Measurements from ENCODE around the gene SRP14.
"Not testable (repeated sequence)": the region's sequence is repeated elsewhere in the genome, so short reads cannot be mapped to it uniquely, and the experiment has no call there.

SRP14 gene

DNA sequence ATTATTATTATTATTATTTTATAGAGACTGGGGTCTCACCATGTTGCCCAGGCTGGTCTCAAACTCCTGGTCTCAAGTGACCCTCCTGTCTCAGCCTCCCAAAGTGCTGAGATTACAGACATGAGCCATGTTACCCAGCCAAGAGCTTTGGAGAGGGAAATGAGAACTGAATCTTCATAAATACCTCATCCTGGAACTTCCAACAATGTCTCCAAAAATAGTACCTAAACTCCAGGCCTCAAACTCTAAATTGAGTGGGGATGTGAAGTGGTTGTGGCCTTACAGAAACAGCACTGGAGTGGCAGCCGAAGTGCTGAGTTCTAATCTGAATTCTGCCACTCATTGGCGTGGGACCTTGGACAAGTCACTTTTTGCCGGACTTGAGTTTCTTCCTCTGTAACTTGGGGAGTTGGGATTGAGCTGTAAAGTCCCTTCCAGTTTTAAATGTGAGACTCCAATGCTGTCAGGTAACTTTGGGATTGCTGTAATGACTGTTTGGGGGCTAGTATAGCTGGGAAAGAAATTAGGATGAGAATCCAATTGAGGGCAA is 10.0 kb upstream of the SRP14 start:
- DNase-seq = no peak

DNA sequence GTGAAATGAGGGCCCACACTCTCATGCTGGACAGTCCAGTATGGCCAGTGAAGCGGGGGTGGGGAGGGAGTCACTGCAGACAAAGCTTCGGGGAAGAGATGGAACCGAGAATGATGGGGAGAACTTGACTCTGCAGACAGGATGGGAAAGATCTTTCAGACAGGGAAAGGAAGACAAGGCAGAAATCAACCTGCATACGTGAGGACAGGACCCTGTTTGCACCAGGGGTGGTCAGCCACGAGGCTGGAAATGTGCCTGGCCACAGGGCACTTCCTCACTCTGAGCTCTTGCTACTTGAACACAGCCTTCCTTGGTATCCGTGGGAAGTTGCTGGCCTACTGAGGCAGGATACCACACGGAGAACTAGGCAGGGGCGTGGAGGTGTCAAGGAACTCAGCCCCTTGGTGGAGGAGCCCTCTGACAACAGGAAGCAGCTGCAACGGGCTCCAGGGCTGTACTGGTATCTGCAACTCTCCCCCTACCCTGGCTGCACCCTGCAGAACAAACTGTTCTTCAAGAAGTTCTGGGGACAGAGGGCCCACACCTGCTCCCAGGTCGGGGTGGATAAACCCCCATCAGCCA is 9.3 kb upstream of the SRP14 start:
- DNase-seq = no peak

DNA sequence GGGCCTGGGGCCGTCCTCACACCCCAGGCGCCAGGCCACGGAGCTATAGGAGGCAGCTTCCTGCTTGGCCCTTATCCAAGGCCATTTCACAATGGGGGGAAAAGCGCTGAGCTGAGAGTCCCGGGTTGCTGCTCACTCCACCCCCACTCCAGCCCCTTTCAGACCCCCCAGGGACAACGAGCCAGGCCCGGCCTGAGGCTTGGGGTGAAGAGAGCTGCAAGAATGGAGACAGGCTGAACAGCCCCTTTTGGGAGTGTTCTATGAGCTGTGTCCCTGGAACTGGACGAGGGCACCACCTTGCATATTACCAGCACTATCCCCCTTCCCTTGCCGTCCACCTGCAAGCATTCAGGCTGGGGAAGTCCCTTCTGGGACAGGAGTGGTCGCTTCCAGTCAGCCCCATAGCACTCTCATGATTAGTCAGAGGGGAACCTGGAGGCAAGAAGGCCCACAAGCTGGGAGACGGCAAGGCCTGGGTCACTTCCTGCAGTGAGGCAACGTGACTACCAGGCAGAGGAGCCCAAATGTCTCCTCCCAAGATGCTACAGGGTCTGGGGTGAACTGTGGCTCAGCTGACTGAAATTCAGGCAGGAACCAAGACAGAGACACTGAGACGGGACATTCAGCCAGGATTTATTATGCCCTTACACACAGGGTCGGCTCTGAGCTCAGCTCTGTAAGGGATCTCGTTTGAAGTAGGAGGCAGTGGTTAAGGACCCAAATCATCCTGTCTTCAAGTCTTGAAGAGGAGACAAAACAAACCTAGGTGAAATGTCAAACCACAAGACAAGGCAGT is 8.6 kb upstream of the SRP14 start:
- DNase-seq = peak; percentile 61

DNA sequence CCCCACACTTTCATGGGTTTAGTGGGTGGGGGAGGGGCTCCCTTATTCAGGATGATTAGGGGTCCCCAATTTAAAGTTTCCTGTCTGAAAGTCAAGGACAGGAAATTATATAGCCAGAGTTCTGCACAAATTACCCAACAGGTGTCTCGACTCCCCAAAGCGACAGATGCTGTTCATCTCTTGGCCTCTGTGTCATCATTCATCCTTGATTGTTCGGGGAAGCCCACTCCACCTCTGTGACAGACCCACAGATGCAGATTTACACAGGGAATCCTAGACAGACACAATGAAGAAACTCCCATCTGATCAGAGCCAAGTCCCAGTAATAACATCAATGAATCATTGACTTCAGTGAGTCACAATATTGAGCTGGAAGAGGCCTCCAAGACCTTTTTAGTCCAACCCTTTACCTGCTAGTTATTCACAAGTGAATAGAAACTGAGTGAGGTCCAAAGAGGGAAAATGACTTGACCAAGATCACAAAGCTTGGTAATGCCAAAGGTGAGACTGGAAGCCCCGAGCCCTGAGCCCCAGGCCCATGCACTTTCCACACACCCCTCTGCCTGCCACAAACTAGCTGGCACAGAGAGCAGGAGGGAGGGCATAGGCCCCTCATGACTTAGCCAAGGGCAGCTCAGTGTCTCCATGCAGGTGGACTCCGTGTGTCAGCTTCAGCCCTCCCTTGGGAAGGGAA is 7.9 kb upstream of the SRP14 start:
- no peak for DNase-seq

DNA sequence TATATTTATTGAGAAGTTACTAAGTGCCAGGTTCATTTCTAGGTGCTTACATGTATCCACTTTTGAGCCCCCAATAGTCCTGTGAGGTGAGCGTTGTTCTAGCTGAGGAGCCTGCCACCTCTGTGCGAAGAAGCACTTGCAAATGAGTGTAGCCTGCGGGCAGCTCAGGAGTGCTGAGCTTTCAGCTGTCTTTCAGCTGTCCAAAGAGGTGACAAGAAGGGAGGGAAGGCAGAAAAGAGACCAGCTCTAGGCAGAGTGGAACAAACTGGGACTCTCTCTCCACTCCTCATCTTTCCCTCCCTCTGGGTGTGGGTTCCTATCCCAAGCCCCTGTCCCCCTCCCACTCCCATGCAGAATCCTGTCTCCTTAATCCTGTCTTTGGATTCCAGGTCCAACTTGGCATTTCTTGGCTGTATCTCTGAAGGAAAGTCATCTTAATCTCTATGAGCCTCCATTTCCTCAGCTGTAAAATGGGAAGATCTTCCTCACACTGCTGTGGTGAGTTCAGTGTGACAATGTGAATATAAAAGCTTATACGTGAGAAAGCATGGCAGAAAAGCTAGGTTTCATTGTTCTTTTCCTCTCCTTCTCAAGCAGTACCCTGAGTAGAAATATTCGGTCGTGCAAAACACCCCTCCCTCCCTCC is 6.7 kb upstream of the SRP14 start:
- no peak for DNase-seq

DNA sequence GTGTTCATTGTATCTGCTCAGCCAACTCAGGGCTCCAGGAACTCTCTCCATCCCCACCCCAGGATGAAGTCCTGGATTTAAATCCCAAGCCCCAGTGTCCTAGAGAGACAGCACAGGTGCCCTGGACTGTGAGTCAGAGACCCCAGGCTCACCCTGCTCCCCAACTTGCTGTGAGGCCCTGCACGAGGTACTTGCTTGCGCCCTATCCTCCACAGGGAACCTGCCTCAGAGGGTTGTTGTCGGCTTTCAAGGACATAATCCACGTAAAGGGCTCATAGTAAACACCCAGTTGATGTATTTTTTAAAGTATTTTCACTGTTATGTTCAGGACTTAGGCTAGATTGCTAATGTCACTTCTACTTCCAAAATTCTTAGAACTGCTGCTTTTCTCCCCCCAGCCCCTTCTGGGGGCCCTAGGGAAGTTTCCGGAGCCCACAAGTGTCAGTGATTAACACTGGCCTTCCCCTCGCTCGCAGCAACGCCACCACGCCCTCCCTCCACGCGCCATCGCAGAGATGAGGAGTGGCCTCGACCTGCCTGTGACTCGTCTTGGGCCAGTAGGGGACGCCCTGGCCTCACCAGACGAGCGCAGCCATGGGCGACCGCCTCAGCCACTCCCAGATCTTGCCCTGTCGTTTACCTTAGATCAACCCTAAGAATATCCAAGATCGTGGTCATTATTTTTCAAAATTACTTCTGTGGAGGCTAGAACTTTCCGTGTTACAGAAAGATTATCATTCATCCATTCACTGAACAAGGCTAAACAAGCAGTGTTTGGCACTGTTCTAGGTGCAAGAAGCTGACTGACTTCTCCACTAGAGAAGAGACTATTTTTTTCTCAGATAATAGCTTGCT is 6.0 kb upstream of the SRP14 start:
- DNase-seq = peak; percentile 82

DNA sequence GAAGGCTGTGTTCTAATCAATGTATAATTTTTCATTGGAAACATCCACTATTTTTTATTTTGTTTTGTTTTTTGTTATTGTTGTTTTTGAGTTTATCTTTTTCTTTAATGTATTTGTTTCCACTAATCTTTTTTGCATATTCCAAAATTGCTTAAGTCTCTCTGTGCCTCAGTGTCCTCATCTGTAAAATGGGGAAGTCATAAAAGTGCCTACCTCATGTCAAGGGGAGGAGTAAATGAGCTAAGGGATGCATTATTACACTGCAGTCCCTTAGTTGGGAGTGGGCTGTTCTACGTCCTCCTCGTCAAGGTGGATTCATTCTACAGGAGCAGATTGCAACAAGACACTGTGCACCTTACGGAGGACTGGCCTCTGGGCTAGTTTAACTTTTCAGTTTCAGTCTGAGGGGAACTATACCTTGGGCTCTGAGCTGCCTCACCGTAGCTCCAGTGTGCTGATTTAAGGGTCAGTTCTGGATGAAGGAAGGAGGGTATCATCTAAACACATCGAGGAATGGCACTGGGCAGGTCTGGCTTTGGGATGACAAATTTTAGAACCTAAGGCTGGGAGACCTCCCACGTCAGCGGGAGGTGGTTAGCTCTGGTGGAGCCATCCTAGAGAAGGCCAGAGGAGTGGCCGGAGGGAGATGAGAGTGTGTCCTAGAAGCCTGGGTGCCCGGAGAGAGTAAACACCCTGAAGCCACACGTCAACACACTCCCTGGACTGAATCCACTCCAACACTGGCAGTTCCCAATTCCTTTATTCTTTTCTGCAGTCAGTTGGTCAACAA is 5.1 kb upstream of the SRP14 start:
- no peak for DNase-seq

DNA sequence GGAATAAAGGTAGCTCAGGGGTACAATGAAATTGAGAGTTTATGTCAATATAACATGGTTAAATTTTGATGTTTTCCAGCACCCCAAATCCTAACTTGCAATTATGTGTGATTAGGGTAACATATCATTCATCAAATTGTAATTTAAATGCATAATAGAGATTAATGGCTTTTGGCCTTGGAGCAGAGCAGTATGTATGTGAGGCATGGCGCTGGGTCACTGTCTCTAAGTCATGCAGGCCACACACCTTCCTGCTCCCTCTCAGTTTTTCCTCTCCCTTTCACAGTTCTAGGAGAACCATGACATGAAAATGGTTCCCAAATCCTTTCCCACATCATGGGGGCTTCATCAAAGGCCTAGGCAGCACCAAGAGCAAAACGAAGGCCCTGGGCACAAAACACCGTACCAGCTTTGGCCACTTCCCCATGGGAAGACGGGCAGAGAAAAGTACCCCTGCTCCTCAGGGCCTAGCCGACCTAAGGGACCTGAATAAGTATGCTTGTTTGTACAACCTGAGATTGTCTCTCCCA is 3.9 kb upstream of the SRP14 start:
- DNase-seq = no peak

DNA sequence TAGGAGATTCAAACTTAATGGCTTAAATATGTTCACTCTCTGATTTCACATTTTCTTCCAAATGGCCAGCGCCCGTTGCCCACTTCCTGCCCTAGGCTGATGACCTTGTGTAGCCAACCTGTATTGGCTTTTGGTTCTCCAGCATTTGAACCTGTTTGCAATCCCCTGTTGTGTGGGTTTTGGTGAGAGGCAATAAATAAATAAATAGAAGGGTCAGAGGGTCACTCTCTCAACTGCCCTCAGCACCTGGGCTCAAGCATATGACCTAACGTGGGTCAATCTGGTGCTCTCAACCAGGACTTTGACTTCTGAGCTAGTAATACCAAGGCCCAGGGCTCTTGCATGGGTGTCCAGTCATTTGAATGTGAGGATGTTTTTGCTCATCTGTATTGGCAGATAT is 1.8 kb upstream of the SRP14 start:
- no peak for DNase-seq

DNA sequence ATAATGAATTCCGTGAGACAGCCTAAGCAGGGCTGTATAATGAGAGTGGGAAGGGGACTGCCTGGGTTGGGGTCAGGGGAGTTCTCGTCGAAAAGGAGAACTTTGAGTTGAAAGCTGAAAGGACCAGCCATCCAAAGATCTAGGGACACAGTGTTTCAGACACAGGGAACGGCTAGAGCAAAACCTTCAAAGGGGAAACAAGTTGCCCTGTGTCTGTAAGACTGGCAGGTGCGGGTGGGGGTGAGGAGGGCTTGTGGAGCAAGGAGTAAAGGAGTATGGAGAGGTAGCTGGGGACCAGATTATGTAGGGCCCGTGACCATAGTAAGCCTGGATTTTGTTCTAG is 1.3 kb upstream of the SRP14 start:
- no peak for DNase-seq

DNA sequence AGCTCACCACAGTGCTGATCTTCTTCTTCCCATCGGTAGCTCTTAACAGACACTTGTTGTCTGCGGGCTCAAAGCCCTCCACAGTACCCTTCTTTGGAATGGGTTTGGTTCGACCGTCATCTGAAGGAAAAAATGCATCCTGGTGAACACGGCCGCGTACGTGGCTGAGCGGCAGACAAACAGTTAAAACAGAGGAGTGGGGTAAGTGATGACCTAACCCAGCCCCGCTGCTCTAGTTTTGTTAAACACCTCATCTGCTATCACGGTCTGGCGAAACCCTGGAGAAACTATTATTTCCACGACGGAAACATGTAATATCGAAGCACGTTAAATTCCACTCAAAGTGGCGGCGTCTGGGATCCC is 725 bp downstream of the SRP14 start:
- no peak for DNase-seq

DNA sequence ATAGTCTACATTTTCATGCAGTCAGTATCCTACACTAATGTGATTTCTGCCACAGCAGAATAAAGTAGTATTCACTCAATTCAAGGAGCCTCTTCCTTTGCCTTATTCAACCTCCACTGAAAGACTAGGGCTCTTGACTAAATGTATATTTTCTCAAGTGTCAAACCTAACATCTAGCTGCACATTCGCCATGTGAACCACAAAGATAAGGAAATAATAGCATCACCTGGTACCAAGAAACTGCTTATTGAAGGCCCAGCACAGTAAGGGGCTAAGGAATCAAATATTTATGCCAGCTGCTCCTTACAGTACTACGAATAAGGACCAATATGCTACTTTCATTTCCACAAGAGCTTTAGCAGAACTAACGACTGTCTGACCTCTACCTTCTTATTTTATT is 1.3 kb downstream of the SRP14 start:
- DNase-seq = no peak

DNA sequence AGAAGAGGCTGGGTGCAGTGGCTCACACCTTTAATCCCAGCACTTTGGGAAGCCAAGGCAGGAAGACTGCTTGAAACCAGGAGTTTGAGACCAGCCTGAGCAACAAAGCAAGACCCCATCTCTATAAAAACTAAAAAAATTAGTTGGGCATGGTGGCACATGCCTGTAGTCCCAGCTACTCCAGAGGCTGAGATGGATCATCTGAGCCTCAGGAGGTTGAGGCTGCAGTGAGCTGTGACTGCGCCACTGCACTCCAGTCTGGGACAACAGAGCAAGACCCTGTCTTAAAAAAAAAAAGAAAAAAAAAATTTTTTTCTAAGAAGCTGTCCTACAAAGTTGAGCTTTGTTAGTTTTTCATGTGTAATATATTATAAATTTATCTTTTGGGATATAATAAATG is 3.8 kb downstream of the SRP14 start:
- DNase-seq = not testable (repeated sequence)

DNA sequence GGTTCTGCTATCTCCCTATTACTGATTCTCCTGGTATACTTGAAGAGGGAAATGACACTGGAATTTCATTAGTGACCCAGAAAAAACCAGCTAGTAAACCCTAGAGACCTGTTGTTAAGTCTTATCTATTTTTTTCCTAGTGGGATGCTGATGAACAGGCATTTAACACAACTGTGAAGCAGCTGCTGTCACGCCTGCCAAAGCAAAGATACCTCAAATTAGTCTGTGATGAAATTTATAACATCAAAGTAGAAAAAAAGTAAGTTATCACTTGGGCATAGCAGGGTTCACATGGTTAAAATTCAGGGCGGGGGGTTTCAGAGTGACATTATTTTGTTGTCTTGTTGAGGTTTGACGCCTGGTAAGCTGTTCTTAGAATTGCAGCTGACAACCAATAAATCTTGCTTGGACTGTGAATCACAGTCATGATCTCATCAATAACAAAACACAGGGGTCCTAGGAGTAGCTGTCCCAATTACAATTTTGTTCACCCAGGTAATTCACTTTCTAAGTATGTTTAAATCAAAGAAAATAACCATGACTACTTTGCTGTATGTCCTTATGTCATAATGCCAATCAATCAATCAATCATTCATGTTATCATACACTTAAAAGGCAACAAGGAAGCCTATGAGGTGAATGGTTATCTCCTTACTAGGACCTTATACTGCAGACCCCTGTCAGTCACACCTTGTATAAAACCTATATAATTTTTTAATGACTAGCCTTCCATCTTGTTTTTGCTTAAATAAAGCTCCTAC is 4.6 kb downstream of the SRP14 start:
- DNase-seq = no peak

DNA sequence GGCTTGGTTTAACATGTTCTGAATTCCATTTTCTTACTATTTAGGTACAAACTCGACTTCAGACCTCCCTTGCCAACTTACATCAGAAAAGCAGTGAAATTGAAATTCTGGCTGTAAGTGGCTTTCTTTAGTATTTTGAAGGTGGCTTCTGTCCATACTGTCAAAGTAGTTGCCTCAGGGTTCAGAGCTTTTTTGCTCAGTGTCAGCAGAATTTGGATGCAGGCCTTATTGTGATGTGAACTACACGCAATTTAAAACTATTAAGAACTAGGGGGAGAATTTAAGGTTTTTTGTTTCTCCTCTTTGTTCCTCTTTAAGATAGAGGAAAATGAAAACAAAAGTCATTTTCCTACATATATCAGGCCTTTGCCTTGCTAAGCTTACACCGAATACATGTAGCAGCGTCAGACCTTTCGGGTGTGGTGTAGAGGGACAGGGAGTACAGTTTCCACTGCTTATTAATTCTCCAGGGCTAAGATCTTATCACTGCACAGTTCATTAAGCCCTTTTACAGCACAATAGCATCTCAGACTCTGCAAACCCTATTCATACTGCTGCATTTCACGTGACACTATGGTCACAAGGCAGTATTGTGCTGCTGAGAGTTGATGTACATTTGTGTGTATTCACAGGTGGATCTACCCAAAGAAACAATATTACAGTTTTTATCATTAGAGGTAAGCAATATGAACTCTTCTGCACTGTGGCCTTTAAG is 6.7 kb downstream of the SRP14 start:
- no peak for DNase-seq

DNA sequence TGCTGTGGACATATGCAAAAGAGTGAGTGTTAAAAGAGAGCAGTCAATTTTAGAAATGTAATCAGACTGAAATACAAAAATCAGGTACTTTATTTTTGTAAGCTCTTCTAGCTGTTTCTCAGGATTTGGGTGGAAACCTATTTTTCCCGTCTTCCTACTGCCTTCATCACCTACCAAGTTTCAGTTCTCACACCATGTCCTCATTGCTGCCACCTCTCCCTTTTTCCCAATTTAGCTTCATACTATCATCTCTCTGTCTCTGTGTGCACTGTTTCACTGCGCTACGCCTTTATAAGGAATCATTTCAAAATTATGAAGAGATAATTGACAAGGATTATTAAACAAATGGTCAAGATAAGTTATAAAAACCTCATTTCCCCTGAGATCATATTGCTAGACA is 7.7 kb downstream of the SRP14 start:
- no peak for DNase-seq

DNA sequence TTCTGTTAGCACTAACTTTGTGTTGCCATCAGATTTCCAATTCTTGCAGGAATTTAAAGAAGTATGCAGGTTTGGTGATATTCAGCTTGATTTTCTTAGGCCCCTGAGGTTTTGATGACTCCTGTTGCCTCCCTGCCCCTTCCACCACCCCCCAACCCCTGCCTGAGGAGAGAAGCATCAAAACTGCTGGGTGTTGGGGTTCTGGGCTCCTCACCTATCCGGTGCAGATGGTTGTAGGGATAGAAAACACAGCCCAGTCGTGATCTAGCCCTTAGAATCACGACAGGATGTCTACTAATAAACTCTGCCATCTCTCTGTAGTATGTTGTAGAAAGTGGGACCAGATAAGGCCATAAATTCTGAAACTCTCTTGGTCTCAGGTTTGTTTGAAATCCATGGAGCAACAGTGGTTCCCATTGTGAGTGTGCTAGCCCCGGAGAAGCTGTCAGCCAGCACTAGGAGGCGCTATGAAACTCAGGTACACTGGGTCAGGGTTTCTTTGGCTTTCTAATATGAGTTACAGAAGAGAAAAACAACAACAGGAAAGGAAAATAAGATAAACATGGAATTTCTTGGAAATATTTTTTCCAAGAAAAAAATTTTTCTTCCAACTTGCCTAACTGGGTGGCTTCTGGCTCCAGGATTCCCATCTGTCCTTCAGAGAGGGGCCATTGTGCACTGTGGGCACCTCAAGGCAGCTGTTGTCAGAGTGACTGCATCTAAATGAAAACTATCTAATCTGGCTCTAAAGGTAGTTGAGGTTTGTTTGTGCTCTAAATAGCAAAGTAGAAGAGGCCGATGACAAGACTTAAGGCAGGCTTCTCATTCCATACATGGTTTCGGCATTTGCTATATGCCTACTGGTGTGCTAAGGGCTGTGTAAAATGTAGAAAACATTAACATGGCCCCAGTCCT is 8.7 kb downstream of the SRP14 start:
- DNase-seq = no peak

DNA sequence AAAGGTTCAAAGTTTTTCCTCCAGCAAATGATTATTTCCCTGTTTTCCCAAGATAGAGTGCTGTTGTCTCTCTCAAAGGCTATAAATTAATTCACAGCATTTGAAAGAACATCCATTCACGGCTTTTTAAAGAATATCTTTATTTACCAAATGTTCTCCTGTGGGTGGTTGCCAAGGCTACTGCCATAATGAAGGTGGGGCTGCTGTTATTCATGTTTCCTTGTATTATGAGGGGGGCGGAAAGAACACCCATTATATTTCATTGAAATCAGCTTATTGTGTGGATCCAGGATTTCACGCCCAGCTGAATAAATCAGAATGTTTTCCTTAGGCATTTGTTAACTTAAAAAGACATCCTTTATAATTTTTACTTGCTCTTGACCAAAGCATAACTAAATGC is 10.1 kb downstream of the SRP14 start:
- DNase-seq = no peak

DNA sequence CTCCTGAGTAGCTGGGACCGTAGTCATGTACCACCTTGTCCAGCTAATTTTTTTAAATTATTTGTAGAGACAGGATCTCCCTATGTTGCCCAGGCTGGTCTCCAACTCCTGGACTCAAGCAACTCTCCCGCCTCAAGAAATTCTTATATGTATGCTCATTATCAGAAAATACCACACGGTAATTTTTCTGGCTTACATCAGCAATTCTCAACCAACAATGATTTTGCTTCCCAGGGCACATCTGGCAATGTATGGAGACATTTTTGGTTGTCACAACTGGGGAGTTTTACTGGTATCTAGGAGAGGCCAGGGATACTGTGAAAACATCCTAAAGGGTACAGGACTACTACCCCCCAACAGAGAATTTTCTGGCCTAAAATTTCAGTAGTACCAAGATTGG is 10.8 kb downstream of the SRP14 start:
- DNase-seq = no peak
